GM12878 (cell line): ENCODE results near the gene SLC6A1.

Experiments used
- JUND ChIP-seq: IDR thresholded peaks from 2 replicates; pipeline ENCODE4 v1.6.1; 2012; ENCODE audit warnings: low read depth, mild to moderate bottlenecking, low read length, improper control_type of control experiment, moderate library complexity
- TAF1 ChIP-seq: IDR thresholded peaks from 2 replicates; pipeline ENCODE4 v1.6.1; 2011; ENCODE audit warnings: mild to moderate bottlenecking, low read depth, low read length, borderline replicate concordance
- TF ChIP-seq, protein P1 (sequence below): IDR thresholded peaks from 2 replicates; pipeline ENCODE4 v1.6.1; 2012; ENCODE audit warnings: low read depth, low read length, improper control_type of control experiment

DNA sequence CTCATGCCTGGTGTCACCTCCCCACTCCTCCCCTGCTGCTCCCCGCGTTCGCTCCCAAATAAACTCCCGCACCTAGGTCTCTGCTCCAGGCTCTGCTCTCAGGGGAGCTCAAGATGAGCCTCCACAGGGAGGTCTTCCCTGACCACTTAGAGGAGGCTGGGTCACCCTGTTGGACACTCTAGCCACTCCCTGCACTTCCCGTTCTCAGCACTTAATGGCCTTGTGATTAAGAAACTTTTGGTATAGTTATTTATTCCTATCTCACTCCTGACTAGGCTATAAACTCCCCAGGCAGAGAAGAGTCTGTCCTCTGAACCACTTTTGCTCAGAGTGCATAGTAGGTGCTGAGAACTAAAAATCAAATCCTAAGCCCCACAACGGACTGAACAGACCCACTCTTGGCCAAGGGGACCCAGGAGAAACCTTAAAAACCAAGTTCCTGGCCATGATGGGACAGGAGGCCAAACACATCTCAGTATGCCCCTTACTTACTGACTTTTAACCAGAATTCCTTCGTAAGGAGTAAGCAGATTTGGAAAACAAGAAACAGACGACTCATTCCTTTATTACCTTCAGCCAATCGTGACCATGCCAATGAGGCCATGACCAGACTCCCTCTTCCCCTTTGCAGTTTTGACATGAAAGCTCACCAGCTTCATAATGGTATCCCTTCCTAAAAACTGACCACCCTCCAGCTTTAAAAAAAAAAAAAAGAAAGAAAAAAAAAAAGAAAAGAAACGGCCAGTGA is 92.7 kb downstream of the SLC6A1 start:
- TF ChIP-seq, protein P1, sequence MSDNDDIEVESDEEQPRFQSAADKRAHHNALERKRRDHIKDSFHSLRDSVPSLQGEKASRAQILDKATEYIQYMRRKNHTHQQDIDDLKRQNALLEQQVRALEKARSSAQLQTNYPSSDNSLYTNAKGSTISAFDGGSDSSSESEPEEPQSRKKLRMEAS, result no peak
- no peak for TF ChIP-seq TAF1
- no peak for TF ChIP-seq JUND
